Endothelial cell of umbilical vein (primary cell): ENCODE measurements around the gene RAB31. TPM values are rescaled to one million over a fixed set of nuclear protein-coding genes. Genes with fewer than 3 reads are reported as not detected.
"Not testable (repeated sequence)": the region's sequence is repeated elsewhere in the genome, so short reads cannot be mapped to it uniquely, and the experiment has no call there.

Source experiments
- BruUV-seq: library from RNA; stranded (reverse); fragments of 400-500 nt; replicated peaks from 2 replicates; lab custom pipeline; 2021; lab: Mats Ljungman, UMichigan
- CTCF ChIA-PET: fragments of 300-600, 350-600 bp; sonication (Branson Sonifier 250); formaldehyde crosslinking; loops from one replicate; lab custom pipeline; 2021; ENCODE audit warnings: antibody characterized with exemption, inconsistent platforms; lab: Charles Lee
- POLR2A ChIA-PET: fragments of 300-600, 350-600 bp; sonication (Branson Sonifier 250); formaldehyde crosslinking; loops from one replicate; lab custom pipeline; 2021; ENCODE audit warnings: antibody characterized with exemption, inconsistent platforms; lab: Charles Lee
- DNase-seq: peaks from one replicate; pipeline ENCODE4 v3.0.0-alpha.2; 2011; ENCODE audit warnings: low read depth, low spot score
- FAIRE-seq: peaks from 2 replicates; lab custom pipeline; 2011; peaks lifted over from hg19 to GRCh38; lab: Jason Lieb, UNC
- H2AFZ ChIP-seq: 2 replicates; pipeline ENCODE4 v1.6.0; 2012; ENCODE audit warnings: low read depth, low read length, control low read depth, inconsistent platforms
- H3K27ac ChIP-seq: 2 replicates; pipeline ENCODE4 v1.5.1; 2011; ENCODE audit warnings: low read depth, mild to moderate bottlenecking, control low read depth, low read length, moderate library complexity; ENCODE audit not compliant: insufficient read depth
- H3K27me3 ChIP-seq, 2 experiments: 2 replicates each; pipeline versions ENCODE4 v1.6.0 to v1.6.1; 2011; ENCODE audit warnings: low read length in 2 of 2, mixed read lengths in 1 of 2; ENCODE audit not compliant: control insufficient read depth in 2 of 2, insufficient read depth in 2 of 2
- H3K36me3 ChIP-seq, 2 experiments: 2 replicates in 1 of 2; 3 replicates in 1 of 2; pipeline ENCODE4 v1.5.1; 2011; ENCODE audit warnings: low read length in 2 of 2, mild to moderate bottlenecking in 1 of 2, moderate library complexity in 1 of 2; ENCODE audit not compliant: control insufficient read depth in 2 of 2, insufficient read depth in 2 of 2; ENCODE audit errors: extremely low read depth in 1 of 2
- H3K4me1 ChIP-seq: 3 replicates; pipeline ENCODE4 v1.5.1; 2011; ENCODE audit warnings: mild to moderate bottlenecking, low read length; ENCODE audit not compliant: control insufficient read depth, insufficient read depth; ENCODE audit errors: extremely low read depth
- H3K4me2 ChIP-seq: 2 replicates; pipeline ENCODE4 v1.6.1; 2011; ENCODE audit warnings: low read length, control low read depth, mixed read lengths; ENCODE audit not compliant: insufficient read depth
- H3K4me3 ChIP-seq, 3 experiments: fragments of 200-600 bp in 1 of 3; sonication (generic), shearing (Covaris generic) in 1 of 3; replicated peaks in 1 of 3; 2 replicates each; pipeline ENCODE4 v1.5.1; 2011 to 2016; ENCODE audit warnings: control low read depth in 3 of 3, low read length in 3 of 3, mild to moderate bottlenecking in 2 of 3, inconsistent platforms in 1 of 3, low read depth in 1 of 3, moderate library complexity in 1 of 3; ENCODE audit not compliant: insufficient read depth in 1 of 3
- H3K79me2 ChIP-seq: 2 replicates; pipeline ENCODE4 v1.6.0; 2012; ENCODE audit warnings: low read length, inconsistent platforms; ENCODE audit not compliant: control insufficient read depth, insufficient read depth
- H3K9ac ChIP-seq: replicated peaks from 2 replicates; pipeline ENCODE3; 2011; ENCODE audit warnings: low read length, control low read depth; ENCODE audit not compliant: insufficient read depth; ENCODE audit errors: extremely low read depth
- H3K9me1 ChIP-seq: replicated peaks from 3 replicates; pipeline ENCODE4 v1.6.0; 2011; ENCODE audit warnings: mild to moderate bottlenecking, low read length; ENCODE audit not compliant: control insufficient read depth, insufficient read depth; ENCODE audit errors: extremely low read depth
- H3K9me3 ChIP-seq: replicated peaks from 2 replicates; pipeline ENCODE4 v1.5.1; 2012; ENCODE audit warnings: low read length, inconsistent platforms; ENCODE audit not compliant: control insufficient read depth, insufficient read depth
- H4K20me1 ChIP-seq: replicated peaks from 2 replicates; pipeline ENCODE3; 2011; ENCODE audit warnings: mild to moderate bottlenecking, low read length; ENCODE audit not compliant: control insufficient read depth, insufficient read depth; ENCODE audit errors: extremely low read depth
- GATA2 ChIP-seq: IDR thresholded peaks from 2 replicates; pipeline ENCODE4 v1.7.0; 2011; ENCODE audit warnings: low read depth, mild to moderate bottlenecking, moderate library complexity, mixed read lengths, low read length; ENCODE audit not compliant: insufficient read length, insufficient read depth
- POLR2AphosphoS5 ChIP-seq: IDR thresholded peaks from 2 replicates; pipeline ENCODE4 v1.6.1; 2012; ENCODE audit warnings: low read depth, mild to moderate bottlenecking, control low read depth, low read length, moderate library complexity; ENCODE audit not compliant: insufficient read depth
- dilution Hi-C: fragments of 300-500 bp; cut with MboI; formaldehyde crosslinking; loops from one replicate; pipeline ENCODE4 v1.15.0; 2019; ENCODE audit warnings: low sequenced_read_pairs; ENCODE audit not compliant: extremely low pct_ligation_motif_present
- intact Hi-C: fragments of 100-400 bp; cut with micrococcal nuclease; formaldehyde crosslinking; loops from one replicate; pipeline ENCODE4 v1.10.0; 2022
- polyA plus RNA-seq, 4 experiments: library from polyadenylated mRNA; depleted of rRNA in 3 of 4; stranded (reverse) in 3 of 4; unstranded in 1 of 4; fragments of >200 nt; gene quantifications; 2 replicates each; pipeline versions ENCODE4 v1.2.1 to v1.2.3, GENCODE V29; 2011 to 2012; ENCODE audit warnings: missing spikeins in 1 of 4
- total RNA-seq: library from RNA; stranded (reverse); gene quantifications from 2 replicates; pipeline ENCODE4 v1.2.3, GENCODE V29; 2021

Gene RAB31
- total and polyA plus RNA-seq, 2 donors (not counting 3 experiments of a cell fraction or from before 2014, with no cell fraction given): 30.5 TPM

- no peaks in the 10 kb centered on the region for H3K9me1 ChIP-seq
- DNase-seq: peak; percentile 15
- no peak overlapping the region for H3K4me2 ChIP-seq
- no peaks in the 10 kb centered on the region for H3K79me2 ChIP-seq
- dilution Hi-C loops (no loop called here), intact Hi-C loops (no loop called here)
- no peak overlapping the region for H2AFZ ChIP-seq
- BruUV-seq: no TSS peak
- FAIRE-seq: no peak
- H3K27ac ChIP-seq: no peak overlapping the region
- CTCF ChIA-PET: interaction anchor here (0.8 to 1.2 kb wide), 5 partner anchors 13 to 323 kb away, joined by 3 to 4 read pairs (median 3); partner anchors contain the start of genes TXNDC2 and VAPA
- no peaks in the 10 kb centered on the region for H3K9me3 ChIP-seq
- TF ChIP-seq POLR2AphosphoS5: no peak
- peak; percentile 55 for TF ChIP-seq GATA2
- H3K9ac ChIP-seq: no peak overlapping the region
- no peak overlapping the region for H3K4me3 ChIP-seq
- H3K4me1 ChIP-seq: peaks cover 5% of the 10 kb centered on the region
- no peaks in the 10 kb centered on the region for H3K36me3 ChIP-seq
- POLR2A ChIA-PET: interaction anchor here (0.7 kb wide), 1 partner anchor 280 kb away, joined by 3 read pairs; no protein-coding TSS in a partner anchor
- no peaks in the 10 kb centered on the region for H3K27me3 ChIP-seq
- no peaks in the 10 kb centered on the region for H4K20me1 ChIP-seq
Measured at GRCh38 chr18:9898792-9899549, 190.9 kb downstream of the RAB31 start.

GRCh38 chr18:9899550-9899930 is 191.4 kb downstream of the RAB31 start:
- H3K4me2 ChIP-seq, H3K36me3 ChIP-seq, dilution Hi-C loops, H3K9me3 ChIP-seq, H3K27me3 ChIP-seq, DNase-seq, H3K9ac ChIP-seq, H2AFZ ChIP-seq, H3K79me2 ChIP-seq, FAIRE-seq, H3K27ac ChIP-seq, BruUV-seq, H3K4me1 ChIP-seq, H4K20me1 ChIP-seq, intact Hi-C loops, H3K9me1 ChIP-seq, H3K4me3 ChIP-seq: not testable (repeated sequence)
- ChIA-PET POLR2A (interaction anchor here (0.7 kb wide), 1 partner anchor 281 kb away, joined by 3 read pairs; no protein-coding TSS in a partner anchor), CTCF (interaction anchor here (0.8 to 1.2 kb wide), 5 partner anchors 12 to 324 kb away, joined by 3 to 4 read pairs (median 3); partner anchors contain the start of genes TXNDC2 and VAPA)
